Mucosa of rectum (tissue), 2 donors: ENCODE measurements around the gene LDLRAD3.

Experiments used
- H3K27ac ChIP-seq, 2 donors: one replicate each; pipeline ENCODE4 v1.7.0; 2013; ENCODE audit warnings: inconsistent platforms in 2 of 2, low read depth in 2 of 2, low read length in 2 of 2
- H3K27me3 ChIP-seq, 2 donors: one replicate each; pipeline ENCODE4 v1.7.0; 2013; ENCODE audit warnings: low read length in 2 of 2; ENCODE audit not compliant: control insufficient read depth in 2 of 2, insufficient read depth in 2 of 2
- H3K36me3 ChIP-seq, 2 donors: one replicate each; pipeline ENCODE4 v1.7.0; 2013; ENCODE audit warnings: low read length in 2 of 2; ENCODE audit not compliant: control insufficient read depth in 2 of 2, insufficient read depth in 2 of 2
- H3K4me1 ChIP-seq, 2 donors: one replicate each; pipeline ENCODE4 v1.7.0; 2013; ENCODE audit warnings: low read length in 2 of 2, mild to moderate bottlenecking in 1 of 2; ENCODE audit not compliant: control insufficient read depth in 2 of 2, insufficient read depth in 2 of 2
- H3K4me3 ChIP-seq, 2 donors: one replicate each; pipeline ENCODE4 v1.7.0; 2013; ENCODE audit warnings: low read length in 2 of 2
- H3K9ac ChIP-seq, 2 donors: one replicate each; pipeline ENCODE4 v1.7.0; 2013; ENCODE audit warnings: low read length in 2 of 2, low read depth in 1 of 2, mild to moderate bottlenecking in 1 of 2
- H3K9me3 ChIP-seq, 2 donors: one replicate each; pipeline ENCODE4 v1.7.0; 2013; ENCODE audit warnings: low read length in 2 of 2; ENCODE audit not compliant: control insufficient read depth in 2 of 2
- donor health status: healthy.
- donor health status: Normal muscosa, but diverticular disease.

Gene LDLRAD3

GRCh38 chr11:35982061-35982460, 38.2 kb downstream of the LDLRAD3 start:
- Histone ChIP-seq H3K9ac (no peak overlapping the region), H3K27me3 (no peaks in the 10 kb centered on the region), H3K36me3 (no peaks in the 10 kb centered on the region), H3K27ac (no peak overlapping the region), H3K9me3 (no peaks in the 10 kb centered on the region), H3K4me1 (no peaks in the 10 kb centered on the region), H3K4me3 (no peak overlapping the region)

- no peaks in the 10 kb centered on the region for H3K9me3 ChIP-seq
- no peaks in the 10 kb centered on the region for H3K27me3 ChIP-seq
- no peak overlapping the region for H3K27ac ChIP-seq
- H3K9ac ChIP-seq = no peak overlapping the region
- no peak overlapping the region for H3K4me3 ChIP-seq
- no peaks in the 10 kb centered on the region for H3K4me1 ChIP-seq
- no peaks in the 10 kb centered on the region for H3K36me3 ChIP-seq
Measured at GRCh38 chr11:35983981-35984380, 40.1 kb downstream of the LDLRAD3 start.

GRCh38 chr11:35986947-35987346, 43.1 kb downstream of the LDLRAD3 start:
- no peaks in the 10 kb centered on the region for H3K4me1 ChIP-seq
- H3K27ac ChIP-seq = no peak overlapping the region
- H3K4me3 ChIP-seq = no peak overlapping the region
- H3K9me3 ChIP-seq = no peaks in the 10 kb centered on the region
- no peaks in the 10 kb centered on the region for H3K27me3 ChIP-seq
- H3K36me3 ChIP-seq = no peaks in the 10 kb centered on the region
- no peak overlapping the region for H3K9ac ChIP-seq

GRCh38 chr11:35990170-35990569, 46.3 kb downstream of the LDLRAD3 start:
- Histone ChIP-seq H3K27ac (no peak overlapping the region), H3K4me1 (no peaks in the 10 kb centered on the region), H3K27me3 (no peaks in the 10 kb centered on the region), H3K36me3 (no peaks in the 10 kb centered on the region), H3K4me3 (no peak overlapping the region), H3K9me3 (no peaks in the 10 kb centered on the region), H3K9ac (no peak overlapping the region)

GRCh38 chr11:35990816-35991215, 47.0 kb downstream of the LDLRAD3 start:
- no peak overlapping the region for H3K9ac ChIP-seq
- no peak overlapping the region for H3K27ac ChIP-seq
- no peak overlapping the region for H3K4me3 ChIP-seq
- no peaks in the 10 kb centered on the region for H3K36me3 ChIP-seq
- no peaks in the 10 kb centered on the region for H3K4me1 ChIP-seq
- H3K27me3 ChIP-seq = no peaks in the 10 kb centered on the region
- no peaks in the 10 kb centered on the region for H3K9me3 ChIP-seq

GRCh38 chr11:35992548-35992947, 48.7 kb downstream of the LDLRAD3 start:
- H3K27ac ChIP-seq = no peak overlapping the region
- no peak overlapping the region for H3K9ac ChIP-seq
- H3K9me3 ChIP-seq = no peaks in the 10 kb centered on the region
- no peak overlapping the region for H3K4me3 ChIP-seq
- H3K27me3 ChIP-seq = no peaks in the 10 kb centered on the region
- H3K36me3 ChIP-seq = no peaks in the 10 kb centered on the region
- no peaks in the 10 kb centered on the region for H3K4me1 ChIP-seq

GRCh38 chr11:35994421-35994820, 50.6 kb downstream of the LDLRAD3 start:
- H3K36me3 ChIP-seq = no peaks in the 10 kb centered on the region
- H3K9ac ChIP-seq = no peak overlapping the region
- no peaks in the 10 kb centered on the region for H3K9me3 ChIP-seq
- no peak overlapping the region for H3K4me3 ChIP-seq
- no peak overlapping the region for H3K27ac ChIP-seq
- H3K27me3 ChIP-seq = no peaks in the 10 kb centered on the region
- H3K4me1 ChIP-seq = no peaks in the 10 kb centered on the region

GRCh38 chr11:35995681-35996271, 51.9 kb downstream of the LDLRAD3 start:
- Histone ChIP-seq H3K36me3 (no peaks in the 10 kb centered on the region), H3K27ac (no peak overlapping the region), H3K4me1 (no peaks in the 10 kb centered on the region)

GRCh38 chr11:35997902-35998520, 54.1 kb downstream of the LDLRAD3 start:
- Histone ChIP-seq H3K27me3 (no peaks in the 10 kb centered on the region), H3K9ac (no peak overlapping the region), H3K27ac (no peak overlapping the region), H3K4me1 (no peaks in the 10 kb centered on the region), H3K9me3 (no peaks in the 10 kb centered on the region), H3K36me3 (no peaks in the 10 kb centered on the region), H3K4me3 (no peak overlapping the region)

More at GRCh38 chr11:35995681-35996271, 51.9 kb downstream of the LDLRAD3 start:
- Histone ChIP-seq H3K4me3 (no peak overlapping the region), H3K9me3 (no peaks in the 10 kb centered on the region), H3K27me3 (no peaks in the 10 kb centered on the region), H3K9ac (no peak overlapping the region)

- H3K36me3 ChIP-seq = no peaks in the 10 kb centered on the region
- no peaks in the 10 kb centered on the region for H3K9me3 ChIP-seq
- no peaks in the 10 kb centered on the region for H3K4me1 ChIP-seq
- no peak overlapping the region for H3K4me3 ChIP-seq
- no peak overlapping the region for H3K27ac ChIP-seq
- H3K9ac ChIP-seq = no peak overlapping the region
- no peaks in the 10 kb centered on the region for H3K27me3 ChIP-seq
Measured at GRCh38 chr11:35998634-35999033, 54.8 kb downstream of the LDLRAD3 start.
